Heart right ventricle (tissue), 16 donors: ENCODE measurements around the gene KPNA1. TPM values are rescaled to one million over a fixed set of nuclear protein-coding genes. Genes with fewer than 3 reads are reported as not detected.

Experiments
- ATAC-seq, 8 donors: fragments of 200-7000 bp; cut with Tn5 transposase; one replicate each; pipeline ENCODE4 v1.9.1; 2020; ENCODE audit warnings: mild to moderate bottlenecking in 8 of 8, moderate library complexity in 8 of 8, moderate number of reproducible peaks in 1 of 8
- DNase-seq, 2 donors: peaks; one replicate each; pipeline ENCODE4 v3.0.0-alpha.2; 2020
- H3K27ac ChIP-seq, 10 donors: fragments of 200-600 bp; sonication (generic) in 2 of 10; one replicate each; pipeline versions ENCODE4 v1.5.0 to v1.8.0; 2020 to 2022; ENCODE audit warnings: mild to moderate bottlenecking in 3 of 10
- H3K27me3 ChIP-seq, 7 donors: fragments of 200-600 bp; one replicate each; pipeline ENCODE4 v1.8.0; 2021 to 2022; ENCODE audit warnings: mild to moderate bottlenecking in 2 of 7
- H3K36me3 ChIP-seq, 9 donors: fragments of 200-600 bp; sonication (generic) in 1 of 9; one replicate each; pipeline versions ENCODE4 v1.5.0 to v1.8.0; 2020 to 2022; ENCODE audit warnings: mild to moderate bottlenecking in 2 of 9
- H3K4me1 ChIP-seq, 9 donors: fragments of 200-600 bp; sonication (generic) in 1 of 9; one replicate each; pipeline versions ENCODE4 v1.5.0 to v1.8.0; 2020 to 2022; ENCODE audit warnings: mild to moderate bottlenecking in 4 of 9
- H3K4me3 ChIP-seq, 10 donors: fragments of 200-600 bp; sonication (generic) in 2 of 10; one replicate each; pipeline versions ENCODE4 v1.5.0 to v1.8.0; 2020 to 2022; ENCODE audit warnings: mild to moderate bottlenecking in 7 of 10, moderate library complexity in 2 of 10
- H3K9me3 ChIP-seq, 11 donors: fragments of 200-600 bp in 10 of 11; sonication (generic) in 2 of 11; one replicate each; pipeline versions ENCODE4 v1.5.0 to v1.8.0; 2013 to 2022; ENCODE audit warnings: mild to moderate bottlenecking in 2 of 11, control low read depth in 1 of 11, moderate library complexity in 1 of 11
- WGBS, 2 donors: extraction: QIAGEN DNeasy Blood & Tissue Kit; methylation state at CpG; one replicate each; pipeline ENCODE4 v1.1.7; 2013; ENCODE audit warnings: inconsistent platforms in 1 of 2; 5-methylcytosine and 5-hydroxymethylcytosine counted together
- intact Hi-C, 10 donors: fragments of 100-400 bp; cut with DNase I; formaldehyde crosslinking; loops; one replicate each; pipeline versions ENCODE4 v1.11.1 to v1.14.2; 2022
- polyA plus RNA-seq, 2 donors: library from polyadenylated mRNA; stranded (reverse); fragments of 200-250 nt; gene quantifications; one replicate each; pipeline ENCODE4 v1.2.3, GENCODE V29; 2013
- total RNA-seq, 10 donors: library from RNA; stranded (reverse); fragmentation: NEBNext Ultra II Directional in 3 of 10; extraction: Animal tissue kit (Norgen Biotek cat#: 25700) in 3 of 10; gene quantifications; one replicate each; pipeline versions ENCODE4 v1.2.1 to v1.2.4, GENCODE V29; 2021 to 2023
- TF ChIP-seq, protein P1 (sequence below), 9 donors: fragments of 200-600 bp; sonication (generic) in 2 of 9; IDR thresholded peaks; one replicate each; pipeline versions ENCODE4 v1.5.0 to v1.8.0; 2021 to 2022; ENCODE audit warnings: antibody characterized with exemption in 9 of 9, mild to moderate bottlenecking in 5 of 9, moderate library complexity in 1 of 9
- donor health status: Arrhythmogenic right ventricular cardiomyopathy.
- donor health status: ischemic (EF 13 %, LVEDD 7.1; RV severe dilation, severe dysfunction).
- donor health status: healthy with polysubstance abuse.
- donor health status: DM: no; HTN: yes; CAD: no.
- donor health status: DM: no; HTN: no; CAD: no.
- donor health status: ischemic (EF 25% LVEDD 6.9; RV normal size, moderate dysfunction).
- donor health status: ischemic (EF 25% LVEDD 5.7; RV mildly dilated, moderate dysfunction).
- donor health status: healthy.
- donor health status: DM: yes; HTN: yes; CAD: no.
- donor health status: Ischemic cardiomyopathy.
- donor health status: ischemic (EF 35%, LVEDD 5.7; RV mildly dilated, moderate dysfunction).
- donor health status: nonischemic (EF 11% LVEDD 7.7; RV severe dilation, severe dysfunction).
- donor health status: DM: yes; HTN: yes; CAD: no.
- donor health status: PGD.
- donor health status: ischemic (EF 29% LVEDD 5.4; RV normal size, mild dysfunction).
- donor health status: nonischemic (EF 23%, LVEDD 6.1; RV moderate dilation, normal function).

Gene KPNA1
- total and polyA plus RNA-seq, 12 donors, result 14.5 to 121 (median 84.1) TPM

DNA sequence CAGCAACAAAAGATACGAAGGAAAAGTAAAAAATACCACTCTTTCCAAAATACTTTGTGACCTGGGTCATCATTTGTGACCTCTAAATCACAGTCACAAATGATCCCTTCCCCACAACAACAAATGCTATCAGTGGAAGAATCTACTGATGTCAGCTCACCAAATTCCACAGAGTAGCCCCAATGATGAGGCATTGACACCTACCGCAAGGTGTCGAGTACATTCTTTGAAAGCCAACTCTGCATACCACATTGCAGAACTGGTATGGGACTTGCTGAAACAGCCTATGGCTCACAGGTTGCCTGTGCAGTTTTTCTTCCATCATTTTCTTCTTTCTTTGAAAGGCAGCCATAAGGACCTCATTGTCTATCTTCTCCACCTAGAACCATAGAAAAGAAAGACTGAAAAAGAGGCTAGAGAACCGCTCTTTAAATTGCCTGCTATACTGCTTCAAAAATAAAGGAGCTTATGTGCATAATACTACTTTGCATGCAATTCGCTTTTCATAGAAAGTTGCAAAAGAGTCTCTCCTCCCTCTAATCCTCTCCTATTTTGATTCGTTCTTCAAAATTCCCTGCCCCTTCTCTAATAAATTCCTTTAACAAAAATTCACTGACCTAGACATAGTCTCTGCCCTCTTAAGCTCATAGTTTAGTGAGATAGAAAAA lies 21.4 kb upstream of the KPNA1 start:
- Histone ChIP-seq H3K36me3 (peaks cover 0 to 100% (median 55%) of the 10 kb centered on the region in 9 donors), H3K4me3 (no peak overlapping the region), H3K27me3 (no peaks in the 10 kb centered on the region), H3K4me1 (peaks cover 0 to 7% (median 0%) of the 10 kb centered on the region in 9 donors), H3K9me3 (no peaks in the 10 kb centered on the region), H3K27ac (no peak overlapping the region)
- no peak for DNase-seq
- intact Hi-C loops, result no loop called here
- TF ChIP-seq, protein P1, sequence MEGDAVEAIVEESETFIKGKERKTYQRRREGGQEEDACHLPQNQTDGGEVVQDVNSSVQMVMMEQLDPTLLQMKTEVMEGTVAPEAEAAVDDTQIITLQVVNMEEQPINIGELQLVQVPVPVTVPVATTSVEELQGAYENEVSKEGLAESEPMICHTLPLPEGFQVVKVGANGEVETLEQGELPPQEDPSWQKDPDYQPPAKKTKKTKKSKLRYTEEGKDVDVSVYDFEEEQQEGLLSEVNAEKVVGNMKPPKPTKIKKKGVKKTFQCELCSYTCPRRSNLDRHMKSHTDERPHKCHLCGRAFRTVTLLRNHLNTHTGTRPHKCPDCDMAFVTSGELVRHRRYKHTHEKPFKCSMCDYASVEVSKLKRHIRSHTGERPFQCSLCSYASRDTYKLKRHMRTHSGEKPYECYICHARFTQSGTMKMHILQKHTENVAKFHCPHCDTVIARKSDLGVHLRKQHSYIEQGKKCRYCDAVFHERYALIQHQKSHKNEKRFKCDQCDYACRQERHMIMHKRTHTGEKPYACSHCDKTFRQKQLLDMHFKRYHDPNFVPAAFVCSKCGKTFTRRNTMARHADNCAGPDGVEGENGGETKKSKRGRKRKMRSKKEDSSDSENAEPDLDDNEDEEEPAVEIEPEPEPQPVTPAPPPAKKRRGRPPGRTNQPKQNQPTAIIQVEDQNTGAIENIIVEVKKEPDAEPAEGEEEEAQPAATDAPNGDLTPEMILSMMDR (IDR thresholded peaks at IDR 0.05), result no peak
- no peak for ATAC-seq
- WGBS, 2 donors, result 85 to 86% methylated on average over 6 of the region's 6 CpGs

DNA sequence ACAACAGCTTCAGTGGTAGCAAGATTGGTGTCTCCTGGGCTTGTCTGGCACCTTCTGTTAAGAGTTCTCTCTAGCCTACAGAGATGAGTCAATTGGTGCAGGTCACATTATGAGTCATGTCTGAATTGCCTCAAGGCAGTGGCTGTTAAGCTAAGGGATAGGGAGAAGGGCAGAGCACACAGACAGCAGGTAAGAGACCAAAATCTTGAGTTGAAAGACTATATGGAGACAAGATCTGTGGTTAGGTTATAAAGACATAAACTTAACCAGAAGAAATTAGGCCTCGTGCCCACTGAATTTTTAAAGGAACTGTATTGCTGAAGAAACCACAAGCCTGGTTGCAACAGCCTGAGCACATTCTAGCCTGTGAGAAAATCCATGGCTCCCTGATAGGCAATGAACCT lies 19.2 kb upstream of the KPNA1 start:
- H3K4me1 ChIP-seq, result peaks cover 0 to 3% (median 0%) of the 10 kb centered on the region in 9 donors
- no peak for DNase-seq
- TF ChIP-seq, protein P1 (IDR thresholded peaks at IDR 0.05), result no peak
- no peak overlapping the region for H3K4me3 ChIP-seq
- H3K27me3 ChIP-seq, result no peaks in the 10 kb centered on the region
- no peak overlapping the region for H3K27ac ChIP-seq
- H3K9me3 ChIP-seq, result no peaks in the 10 kb centered on the region
- peaks cover 0 to 100% (median 42%) of the 10 kb centered on the region in 9 donors for H3K36me3 ChIP-seq
- WGBS, 2 donors, result 85 to 87% methylated on average over 1 of the region's 1 CpG
- intact Hi-C loops, result no loop called here
- no peak for ATAC-seq

DNA sequence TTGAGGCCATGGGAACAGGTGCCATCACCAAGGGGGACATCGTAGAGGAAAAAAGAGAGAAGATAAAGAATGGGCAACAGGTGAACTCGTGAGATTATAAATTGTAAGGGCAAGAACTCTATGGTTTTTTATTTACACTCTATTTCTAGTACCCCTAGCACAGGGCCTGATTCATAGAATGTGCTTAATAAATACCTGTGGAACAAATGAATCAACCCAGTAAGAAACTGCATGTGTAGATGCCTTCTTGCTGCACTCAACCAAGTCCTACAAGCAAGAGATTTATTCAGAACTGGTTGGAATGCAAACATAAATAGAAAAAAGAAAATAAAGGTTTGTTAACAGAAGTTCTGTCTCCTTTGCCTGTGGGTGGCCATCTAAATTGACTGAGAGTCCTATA lies 18.7 kb upstream of the KPNA1 start:
- Histone ChIP-seq H3K4me3 (no peak overlapping the region), H3K36me3 (peaks cover 0 to 100% (median 39%) of the 10 kb centered on the region in 9 donors), H3K9me3 (no peaks in the 10 kb centered on the region), H3K4me1 (no peaks in the 10 kb centered on the region), H3K27me3 (no peaks in the 10 kb centered on the region), H3K27ac (no peak overlapping the region)
- 93 to 97% methylated on average over 2 of the region's 2 CpGs for WGBS, 2 donors
- intact Hi-C loops, result no loop called here
- DNase-seq, result no peak
- TF ChIP-seq, protein P1 (IDR thresholded peaks at IDR 0.05), result no peak
- no peak for ATAC-seq

DNA sequence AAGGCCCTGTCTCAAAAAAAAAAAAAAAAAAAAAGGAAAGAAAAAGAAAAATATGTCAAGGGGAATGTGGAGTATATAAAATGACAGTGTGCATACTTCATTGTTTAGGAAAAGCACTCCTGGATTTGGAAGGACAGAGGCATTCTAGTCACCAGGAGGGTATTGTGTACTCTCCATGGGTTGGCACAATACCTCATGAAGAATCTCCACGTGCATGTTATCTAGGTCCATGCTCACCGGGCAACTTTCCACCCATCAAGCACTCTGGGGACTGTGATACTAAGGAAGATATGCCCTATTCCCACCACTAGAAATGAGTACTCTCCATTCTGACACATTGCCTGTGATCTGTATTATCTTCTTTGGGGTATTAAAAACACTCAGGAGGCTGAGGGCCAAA lies 15.4 kb upstream of the KPNA1 start:
- intact Hi-C loops, result no loop called here
- 28 to 46% methylated on average over 2 of the region's 2 CpGs for WGBS, 2 donors
- ATAC-seq, result no peak

More for the DNA sequence above, 15.4 kb upstream of the KPNA1 start:
- H3K27ac ChIP-seq, result no peak overlapping the region
- no peak for DNase-seq
- no peaks in the 10 kb centered on the region for H3K9me3 ChIP-seq
- H3K27me3 ChIP-seq, result no peaks in the 10 kb centered on the region
- peaks cover 0 to 95% (median 35%) of the 10 kb centered on the region in 9 donors for H3K36me3 ChIP-seq
- no peaks in the 10 kb centered on the region for H3K4me1 ChIP-seq
- H3K4me3 ChIP-seq, result no peak overlapping the region
- TF ChIP-seq, protein P1 (IDR thresholded peaks at IDR 0.05), result no peak
